NCI-H446 (cell line): ENCODE data around the gene LONP2.
"Not testable (repeated sequence)": the region's sequence is repeated elsewhere in the genome, so short reads cannot be mapped to it uniquely, and the experiment has no call there.

Experiments used
- DNase-seq, 2 experiments: peaks; one replicate each; lab custom pipeline; 2025; lab: John Stamatoyannopoulos, UW

The LONP2 gene

GRCh38 chr16:48236286-48236685 lies 7.8 kb upstream of the LONP2 start:
- DNase-seq = no peak

DNA sequence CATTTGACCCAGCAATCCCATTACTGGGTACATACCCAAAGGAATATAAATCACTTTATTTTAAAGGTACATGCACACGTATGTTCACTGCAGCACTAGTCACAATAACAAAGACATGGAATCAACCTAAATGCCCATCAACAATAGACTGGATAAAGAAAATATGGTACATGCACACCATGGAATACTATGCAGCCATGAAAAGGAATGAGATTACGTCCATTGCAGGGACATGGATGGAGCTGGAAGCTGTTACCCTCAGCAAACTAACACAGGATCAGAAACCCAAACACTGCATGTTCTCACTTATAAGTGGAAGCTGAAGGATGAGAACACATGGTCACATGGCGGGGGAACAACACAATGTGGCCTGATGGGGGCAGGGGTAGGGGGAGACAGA lies 4.0 kb upstream of the LONP2 start:
- not testable (repeated sequence) for DNase-seq

- DNase-seq = no peak
These were observed 729 bp downstream of the LONP2 start for GRCh38 chr16:48244863-48245195.

GRCh38 chr16:48246066-48246465 lies 2.0 kb downstream of the LONP2 start:
- DNase-seq = peak in 1 of 2 experiments; percentile 45

- no peak for DNase-seq
These were observed 3.2 kb downstream of the LONP2 start, which contains the start of gene ABCC11 for GRCh38 chr16:48247311-48247710. ABCC11 (minus strand) TSS chr16:48247539; CDS start chr16:48231921, 15,618 bp downstream.

- no peak for DNase-seq
These were observed 6.6 kb downstream of the LONP2 start for GRCh38 chr16:48250520-48251278.

DNA sequence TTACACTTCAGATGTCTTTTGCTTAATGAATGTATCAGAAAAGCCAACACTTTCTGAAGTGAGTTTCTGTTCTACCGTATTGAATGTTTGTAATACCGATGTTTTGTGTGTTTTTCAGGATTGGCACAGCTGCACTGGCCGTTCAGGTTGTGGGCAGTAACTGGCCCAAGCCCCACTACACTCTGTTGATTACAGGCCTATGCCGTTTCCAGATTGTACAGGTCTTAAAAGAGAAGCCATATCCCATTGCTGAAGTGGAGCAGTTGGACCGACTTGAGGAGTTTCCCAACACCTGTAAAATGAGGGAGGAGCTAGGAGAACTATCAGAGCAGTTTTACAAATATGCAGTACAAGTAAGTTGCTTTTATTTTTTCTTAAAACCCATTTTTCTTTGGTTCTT lies 7.9 kb downstream of the LONP2 start:
- no peak for DNase-seq

DNA sequence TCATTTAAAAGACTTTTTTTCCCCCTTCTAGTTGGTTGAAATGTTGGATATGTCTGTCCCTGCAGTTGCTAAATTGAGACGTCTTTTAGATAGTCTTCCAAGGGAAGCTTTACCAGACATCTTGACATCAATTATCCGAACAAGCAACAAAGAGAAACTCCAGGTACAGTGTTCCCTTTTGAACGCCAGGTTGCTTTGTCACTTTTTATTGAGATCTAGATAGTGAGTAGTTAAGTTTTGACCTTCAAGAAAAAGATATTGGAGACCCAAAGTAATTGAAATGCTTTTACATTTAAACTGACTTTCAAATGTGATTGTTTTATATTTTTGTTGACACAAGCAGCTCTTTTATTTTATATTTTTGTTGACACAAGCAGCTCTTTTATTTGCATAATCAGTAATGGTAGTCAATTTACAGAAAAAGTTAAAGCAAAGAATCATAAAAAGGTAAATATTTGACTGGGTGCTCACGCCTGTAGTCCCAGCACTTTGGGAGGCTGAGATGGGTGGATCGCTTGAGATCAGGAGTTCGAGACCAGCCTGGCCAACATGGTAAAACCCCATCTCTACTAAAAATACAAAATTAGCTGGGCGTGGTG lies 12.6 kb downstream of the LONP2 start:
- no peak for DNase-seq

- DNase-seq = no peak
These were observed 17.5 kb downstream of the LONP2 start for GRCh38 chr16:48261569-48261968.

DNA sequence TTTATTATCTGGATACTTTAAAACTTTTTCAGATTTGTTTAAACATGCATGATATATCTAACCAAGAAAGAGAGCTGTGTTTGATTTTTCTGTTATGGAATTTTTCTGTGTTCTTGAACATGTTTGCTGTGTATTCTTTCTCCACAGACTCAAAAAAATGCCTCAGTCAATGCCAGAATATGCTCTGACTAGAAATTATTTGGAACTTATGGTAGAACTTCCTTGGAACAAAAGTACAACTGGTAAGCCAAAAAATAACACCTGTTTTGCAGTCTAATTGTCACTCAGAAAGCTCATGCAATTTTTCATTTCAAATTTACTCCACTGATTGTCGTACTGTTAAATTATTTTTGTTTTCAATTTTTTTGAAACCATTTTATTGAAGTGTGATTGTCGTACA lies 18.5 kb downstream of the LONP2 start:
- no peak for DNase-seq

DNA sequence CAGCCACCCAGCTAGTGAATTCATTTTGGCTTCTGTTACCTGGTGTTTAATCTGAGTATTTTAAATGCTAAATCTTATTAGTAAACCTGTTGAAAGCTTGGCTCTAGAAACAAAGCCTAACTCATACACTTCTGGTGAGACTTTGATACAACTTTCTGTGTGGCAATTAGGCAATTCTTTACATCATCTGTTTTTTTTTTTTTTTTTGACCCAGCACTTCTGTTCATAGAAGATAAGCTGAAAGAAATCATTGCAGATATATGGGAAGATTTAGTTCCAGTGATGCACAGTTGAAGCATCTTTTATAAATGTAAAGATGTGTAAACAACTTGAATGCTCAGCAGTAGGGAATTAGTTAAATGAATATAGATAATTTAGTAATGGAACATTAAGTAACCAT lies 24.9 kb downstream of the LONP2 start:
- DNase-seq = no peak

DNA sequence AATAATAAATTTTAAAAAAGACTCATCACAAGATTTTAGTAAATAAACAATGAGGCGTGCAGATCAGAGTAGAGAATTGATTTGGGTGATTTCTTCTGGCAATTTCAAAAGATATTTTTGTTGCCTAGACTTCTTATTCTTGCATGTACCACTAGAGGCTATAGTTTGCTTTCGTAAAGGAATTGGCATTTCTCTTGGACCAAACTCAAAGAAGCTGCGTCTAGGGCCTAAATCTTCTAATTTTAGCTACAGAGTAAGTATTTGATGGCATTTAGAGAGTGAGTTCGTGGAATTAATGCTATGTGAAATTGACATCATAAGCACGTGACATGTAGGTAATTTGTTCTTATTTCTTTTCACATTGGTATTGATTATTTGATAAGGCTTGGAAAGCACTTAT lies 27.6 kb downstream of the LONP2 start:
- no peak for DNase-seq

DNA sequence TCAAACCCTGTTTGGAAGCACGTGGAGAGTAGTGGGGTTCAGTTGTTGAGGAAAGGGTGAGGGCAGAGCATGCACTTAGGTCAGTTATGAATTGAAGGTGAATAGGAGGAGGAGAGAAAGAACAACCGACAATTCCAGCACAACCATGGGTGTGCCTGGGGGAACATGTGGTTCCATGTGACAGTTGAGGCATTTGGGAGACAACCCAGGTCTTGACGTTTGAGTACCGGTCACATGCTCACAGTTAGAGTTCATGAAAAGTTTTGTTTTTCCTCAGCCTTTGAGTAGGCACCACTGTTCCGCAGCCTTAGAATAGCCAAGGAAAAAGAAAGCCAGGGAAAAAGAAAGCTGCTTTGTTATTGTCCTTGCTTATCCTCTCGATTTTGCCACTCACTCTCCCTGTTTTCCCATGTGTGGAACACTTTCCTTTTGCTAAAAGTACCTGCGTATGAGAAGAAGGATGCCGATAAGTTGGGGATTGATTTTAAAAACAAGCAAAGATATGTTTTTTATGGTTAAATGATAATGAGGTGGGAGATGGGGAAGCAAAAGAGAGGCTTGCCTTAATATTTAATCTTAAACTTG lies 28.8 kb downstream of the LONP2 start:
- no peak for DNase-seq

GRCh38 chr16:48274476-48274875 lies 30.4 kb downstream of the LONP2 start:
- no peak for DNase-seq

DNA sequence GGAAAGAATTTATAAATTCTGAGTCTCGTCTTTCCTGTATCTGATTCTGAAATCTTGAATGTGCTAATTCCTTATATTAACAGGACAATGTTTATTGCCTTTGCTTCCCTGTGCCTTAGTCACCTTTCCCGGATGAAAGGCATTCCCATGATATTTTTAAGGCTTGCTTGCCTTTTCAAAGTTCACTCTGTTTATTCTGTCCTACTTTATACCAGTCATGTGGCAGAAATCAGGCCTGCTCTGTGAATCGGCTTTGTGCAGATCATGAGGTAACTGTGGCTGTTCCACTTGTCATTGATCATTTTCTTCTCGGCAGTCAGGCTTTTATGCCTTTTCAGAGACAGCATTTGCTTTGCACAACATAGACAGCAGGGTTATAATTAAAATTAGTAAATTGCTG lies 32.0 kb downstream of the LONP2 start:
- no peak for DNase-seq

DNA sequence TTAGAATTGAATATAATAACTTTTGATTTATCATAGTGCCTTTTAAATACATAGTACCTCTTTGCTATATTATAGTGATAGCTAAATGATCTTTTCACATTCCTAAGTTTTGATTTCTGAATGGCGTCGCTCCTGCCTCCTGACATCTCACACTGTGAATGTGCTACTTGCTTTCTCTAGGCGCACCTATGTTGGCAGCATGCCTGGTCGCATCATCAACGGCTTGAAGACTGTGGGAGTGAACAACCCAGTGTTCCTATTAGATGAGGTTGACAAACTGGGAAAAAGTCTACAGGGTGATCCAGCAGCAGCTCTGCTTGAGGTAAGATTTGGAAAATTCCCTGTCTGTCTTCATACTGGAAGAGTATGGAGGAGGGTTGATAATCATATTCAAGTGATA lies 33.1 kb downstream of the LONP2 start:
- no peak for DNase-seq

- DNase-seq = no peak
These were observed 35.1 kb downstream of the LONP2 start for GRCh38 chr16:48279199-48279598.

GRCh38 chr16:48280546-48280945 lies 36.4 kb downstream of the LONP2 start:
- no peak for DNase-seq

DNA sequence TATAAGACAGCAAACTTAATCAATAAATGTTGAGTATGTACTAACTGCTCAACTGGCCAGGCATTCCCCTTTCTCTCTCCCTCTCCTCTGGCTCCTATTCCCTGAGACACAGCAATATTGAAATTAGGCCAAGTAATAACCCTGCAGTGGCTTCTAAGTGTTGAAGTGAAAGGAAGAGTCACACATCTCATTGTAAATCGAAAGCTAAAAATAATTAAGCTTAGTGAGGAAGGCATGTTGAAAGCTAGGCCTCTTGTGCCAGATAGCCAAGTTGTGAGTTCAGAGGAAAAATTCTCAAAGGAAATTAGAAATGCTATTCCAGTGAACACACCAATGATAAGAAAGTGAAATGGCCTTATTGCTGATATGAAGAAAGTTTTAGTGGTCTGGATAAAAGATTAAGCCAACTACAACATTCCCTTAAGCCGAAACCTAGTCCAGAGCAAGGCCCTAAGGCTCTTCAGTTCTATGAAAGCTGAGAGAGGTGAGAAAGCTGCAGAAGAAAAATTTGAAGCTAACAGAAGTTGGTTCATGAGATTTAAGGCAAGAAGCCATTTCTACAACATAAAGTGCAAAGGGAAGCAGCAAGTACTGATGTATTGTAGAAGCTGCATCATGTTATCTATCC lies 38.6 kb downstream of the LONP2 start:
- no peak for DNase-seq

GRCh38 chr16:48284772-48285409 lies 40.8 kb downstream of the LONP2 start:
- DNase-seq = no peak

DNA sequence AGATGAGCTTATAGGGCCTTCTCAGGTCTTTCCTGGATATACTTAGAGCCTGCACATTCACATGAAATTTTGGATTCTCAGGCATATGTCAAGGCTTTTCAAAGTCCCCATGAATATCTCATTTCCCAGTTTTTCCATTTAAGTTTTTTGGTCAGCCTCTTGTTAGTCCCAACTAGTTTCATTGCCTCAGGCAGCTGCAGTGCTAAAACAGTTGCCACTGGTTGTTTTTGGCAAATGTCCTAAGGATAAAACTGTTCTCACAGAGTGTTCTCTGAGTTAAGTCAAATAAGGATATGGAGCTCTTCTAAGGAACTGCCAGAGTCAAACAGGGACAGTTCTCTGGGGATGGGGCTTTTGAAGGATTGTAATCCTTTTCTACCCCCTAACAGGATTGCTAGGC lies 43.1 kb downstream of the LONP2 start:
- no peak for DNase-seq

GRCh38 chr16:48291303-48291702 lies 47.2 kb downstream of the LONP2 start:
- no peak for DNase-seq

DNA sequence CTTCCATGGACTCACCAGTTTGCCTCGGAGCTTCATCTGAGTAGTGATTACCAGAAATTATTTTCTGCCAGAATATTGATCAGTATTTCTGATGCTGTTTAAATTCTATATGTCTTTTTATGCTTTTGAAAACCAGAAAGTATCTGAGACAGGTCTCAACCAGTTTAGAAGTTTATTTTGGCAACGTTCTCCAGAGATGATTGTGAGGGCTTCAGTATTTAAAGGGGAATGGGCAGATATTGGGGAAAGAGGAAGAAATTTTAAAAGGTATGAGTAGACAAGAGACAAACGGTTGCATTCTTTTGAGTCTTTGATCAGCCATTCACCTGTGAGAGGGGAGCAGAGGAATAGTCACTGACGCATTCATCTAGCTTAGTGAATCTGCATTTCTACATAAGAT lies 47.7 kb downstream of the LONP2 start:
- no peak for DNase-seq
